HL-60 (cell line): ENCODE measurements around the gene GSN.
A peak's percentile ranks its signal among the peaks of the same experiment; 100 is the strongest.

ENCODE experiments used
- DNase-seq, 2 experiments: peaks; one replicate each; pipeline ENCODE4 v3.0.0-alpha.2; 2010 to 2020; ENCODE audit warnings: low read depth in 1 of 2, low spot score in 1 of 2
- H3K27ac ChIP-seq: fragments of 250-450 bp; sonication (Bioruptor Pico); replicated peaks from 2 replicates; pipeline ENCODE4 v1.5.1; 2020; ENCODE audit warnings: mild to moderate bottlenecking, moderate library complexity
- H3K27me3 ChIP-seq: fragments of 250-450 bp; sonication (Bioruptor Pico); 2 replicates; pipeline ENCODE4 v1.5.1; 2021; ENCODE audit warnings: mild to moderate bottlenecking, moderate library complexity; ENCODE audit not compliant: insufficient read depth, poor library complexity, severe bottlenecking
- H3K4me3 ChIP-seq: replicated peaks from 2 replicates; pipeline ENCODE4 v1.5.1; 2011; ENCODE audit warnings: mild to moderate bottlenecking, control low read depth, low read length; ENCODE audit not compliant: insufficient read depth
- CTCF ChIP-seq: IDR thresholded peaks from one replicate; pipeline ENCODE4 v1.5.1; 2011; ENCODE audit warnings: low read length, control low read depth, inconsistent platforms; ENCODE audit not compliant: insufficient read depth
- GABPA ChIP-seq: IDR thresholded peaks from 2 replicates; pipeline ENCODE4 v1.6.1; 2012; ENCODE audit warnings: low read depth
- POLR2AphosphoS5 ChIP-seq: IDR thresholded peaks from 2 replicates; pipeline ENCODE4 v1.6.1; 2012; ENCODE audit warnings: low read depth
- SPI1 ChIP-seq: IDR thresholded peaks from 2 replicates; pipeline ENCODE4 v1.6.1; 2012; ENCODE audit warnings: low read depth, mild to moderate bottlenecking, borderline replicate concordance
- TF ChIP-seq, protein P1 (sequence below): IDR thresholded peaks from 2 replicates; pipeline ENCODE4 v1.6.1; 2012; ENCODE audit warnings: low read depth; ENCODE audit not compliant: insufficient replicate concordance

GSN gene

GRCh38 chr9:121353241-121354061 lies 85.5 kb downstream of the GSN start:
- peak overlapping the region; percentile 75 for H3K27ac ChIP-seq
- H3K27me3 ChIP-seq, result no peaks in the 10 kb centered on the region
- peak overlapping the region; percentile 15 for H3K4me3 ChIP-seq
- DNase-seq, result peak in 1 of 2 experiments; percentile 80
- peak; percentile 97 for TF ChIP-seq SPI1
- TF ChIP-seq CTCF, result no peak

GRCh38 chr9:121354141-121354540 lies 86.2 kb downstream of the GSN start:
- TF ChIP-seq, protein P1, sequence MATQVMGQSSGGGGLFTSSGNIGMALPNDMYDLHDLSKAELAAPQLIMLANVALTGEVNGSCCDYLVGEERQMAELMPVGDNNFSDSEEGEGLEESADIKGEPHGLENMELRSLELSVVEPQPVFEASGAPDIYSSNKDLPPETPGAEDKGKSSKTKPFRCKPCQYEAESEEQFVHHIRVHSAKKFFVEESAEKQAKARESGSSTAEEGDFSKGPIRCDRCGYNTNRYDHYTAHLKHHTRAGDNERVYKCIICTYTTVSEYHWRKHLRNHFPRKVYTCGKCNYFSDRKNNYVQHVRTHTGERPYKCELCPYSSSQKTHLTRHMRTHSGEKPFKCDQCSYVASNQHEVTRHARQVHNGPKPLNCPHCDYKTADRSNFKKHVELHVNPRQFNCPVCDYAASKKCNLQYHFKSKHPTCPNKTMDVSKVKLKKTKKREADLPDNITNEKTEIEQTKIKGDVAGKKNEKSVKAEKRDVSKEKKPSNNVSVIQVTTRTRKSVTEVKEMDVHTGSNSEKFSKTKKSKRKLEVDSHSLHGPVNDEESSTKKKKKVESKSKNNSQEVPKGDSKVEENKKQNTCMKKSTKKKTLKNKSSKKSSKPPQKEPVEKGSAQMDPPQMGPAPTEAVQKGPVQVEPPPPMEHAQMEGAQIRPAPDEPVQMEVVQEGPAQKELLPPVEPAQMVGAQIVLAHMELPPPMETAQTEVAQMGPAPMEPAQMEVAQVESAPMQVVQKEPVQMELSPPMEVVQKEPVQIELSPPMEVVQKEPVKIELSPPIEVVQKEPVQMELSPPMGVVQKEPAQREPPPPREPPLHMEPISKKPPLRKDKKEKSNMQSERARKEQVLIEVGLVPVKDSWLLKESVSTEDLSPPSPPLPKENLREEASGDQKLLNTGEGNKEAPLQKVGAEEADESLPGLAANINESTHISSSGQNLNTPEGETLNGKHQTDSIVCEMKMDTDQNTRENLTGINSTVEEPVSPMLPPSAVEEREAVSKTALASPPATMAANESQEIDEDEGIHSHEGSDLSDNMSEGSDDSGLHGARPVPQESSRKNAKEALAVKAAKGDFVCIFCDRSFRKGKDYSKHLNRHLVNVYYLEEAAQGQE, result no peak
- TF ChIP-seq CTCF (no peak), GABPA (no peak), POLR2AphosphoS5 (no peak), SPI1 (no peak)
- DNase-seq, result no peak
- Histone ChIP-seq H3K27ac (peak overlapping the region; percentile 75), H3K27me3 (no peaks in the 10 kb centered on the region), H3K4me3 (no peak overlapping the region)

- Histone ChIP-seq H3K27me3 (no peaks in the 10 kb centered on the region), H3K4me3 (no peak overlapping the region), H3K27ac (no peak overlapping the region)
- no peak for TF ChIP-seq POLR2AphosphoS5
- TF ChIP-seq GABPA, result no peak
- TF ChIP-seq CTCF, result no peak
- no peak for DNase-seq
These were observed 86.8 kb downstream of the GSN start for GRCh38 chr9:121354762-121355161.

GRCh38 chr9:121357011-121357410 lies 89.0 kb downstream of the GSN start:
- Histone ChIP-seq H3K27ac (peak overlapping the region; percentile 32), H3K4me3 (no peak overlapping the region)
- TF ChIP-seq GABPA (no peak), POLR2AphosphoS5 (no peak), SPI1 (no peak), CTCF (no peak)
- TF ChIP-seq, protein P1, result no peak

More at GRCh38 chr9:121357011-121357410, 89.0 kb downstream of the GSN start:
- no peak for DNase-seq
- H3K27me3 ChIP-seq, result no peaks in the 10 kb centered on the region
